WTC11 (cell line): ENCODE measurements around the gene NBEA. TPM values are rescaled to one million over a fixed set of nuclear protein-coding genes. Genes with fewer than 3 reads are reported as not detected.

Source experiments
- ATAC-seq: fragments of 200-7000 bp; cut with Tn5 transposase; 2 replicates; pipeline ENCODE4 v1.10.0; 2021; ENCODE audit warnings: mild to moderate bottlenecking, moderate library complexity
- CTCF ChIA-PET: fragments of 300-600 bp; sonication (Branson Sonifier 250); formaldehyde crosslinking; loops from one replicate; lab custom pipeline; 2021; ENCODE audit warnings: antibody characterized with exemption; lab: Charles Lee
- POLR2A ChIA-PET: fragments of 350-600 bp; sonication (Branson Sonifier 250); formaldehyde crosslinking; loops from one replicate; lab custom pipeline; 2021; ENCODE audit warnings: antibody characterized with exemption; lab: Charles Lee
- DNase-seq: peaks from one replicate; pipeline ENCODE4 v3.0.0; 2021; ENCODE audit warnings: low spot score
- H3K27ac Mint-ChIP-seq: 2 replicates; pipeline ENCODE4 v1.8.0; 2021; ENCODE audit warnings: mixed read lengths
- H3K27me3 Mint-ChIP-seq: 2 replicates; pipeline ENCODE4 v1.8.0; 2021; ENCODE audit warnings: low read depth, mild to moderate bottlenecking, moderate library complexity, mixed read lengths
- H3K36me3 Mint-ChIP-seq: 2 replicates; pipeline ENCODE4 v1.8.0; 2021; ENCODE audit warnings: mixed read lengths
- H3K4me1 Mint-ChIP-seq: 2 replicates; pipeline ENCODE4 v1.8.0; 2022; ENCODE audit warnings: mixed read lengths
- H3K4me3 Mint-ChIP-seq: 2 replicates; pipeline ENCODE4 v1.8.0; 2021; ENCODE audit warnings: mild to moderate bottlenecking, moderate library complexity, mixed read lengths
- H3K9me3 Mint-ChIP-seq: 2 replicates; pipeline ENCODE4 v1.8.0; 2021; ENCODE audit warnings: mixed read lengths
- FOXP1 ChIP-seq: sonication (generic); formaldehyde crosslinking; IDR thresholded peaks from 2 replicates; pipeline ENCODE4 v1.8.0; 2022; ENCODE audit warnings: missing genetic modification reagents, mild to moderate bottlenecking, moderate library complexity, borderline replicate concordance
- GABPB1 ChIP-seq: sonication (generic); formaldehyde crosslinking; IDR thresholded peaks from 2 replicates; pipeline ENCODE4 v1.8.1; 2023; ENCODE audit warnings: mild to moderate bottlenecking, missing genetic modification reagents
- GRHL2 ChIP-seq: fragments of 250-450 bp; sonication (Bioruptor Pico); IDR thresholded peaks from 2 replicates; pipeline ENCODE4 v1.8.0; 2022; ENCODE audit warnings: mild to moderate bottlenecking, moderate library complexity; ENCODE audit not compliant: insufficient replicate concordance, severe bottlenecking
- JUN ChIP-seq: sonication (generic); formaldehyde crosslinking; IDR thresholded peaks from 2 replicates; pipeline ENCODE4 v1.8.0; 2023; ENCODE audit warnings: mild to moderate bottlenecking, missing genetic modification reagents
- MYBL2 ChIP-seq: sonication (generic); formaldehyde crosslinking; IDR thresholded peaks from 2 replicates; pipeline ENCODE4 v1.8.1; 2023; ENCODE audit warnings: mild to moderate bottlenecking, moderate library complexity, missing genetic modification reagents
- NFATC4 ChIP-seq: fragments of 250-450 bp; sonication (Bioruptor Pico); IDR thresholded peaks from 2 replicates; pipeline ENCODE4 v1.9.0; 2021; ENCODE audit warnings: mild to moderate bottlenecking
- RORB ChIP-seq: fragments of 250-450 bp; sonication (Bioruptor Pico); IDR thresholded peaks from 2 replicates; pipeline ENCODE4 v1.9.0; 2021; ENCODE audit warnings: mild to moderate bottlenecking
- SP1 ChIP-seq: sonication (generic); formaldehyde crosslinking; conservative IDR thresholded peaks from 2 replicates; pipeline ENCODE4 v1.8.1; 2022; ENCODE audit warnings: missing genetic modification reagents
- TEAD4 ChIP-seq: sonication (generic); formaldehyde crosslinking; IDR thresholded peaks from 2 replicates; pipeline ENCODE4 v1.8.0; 2022; ENCODE audit warnings: mild to moderate bottlenecking, missing genetic modification reagents
- ZNF121 ChIP-seq: sonication (generic); formaldehyde crosslinking; IDR thresholded peaks from 2 replicates; pipeline ENCODE4 v1.8.0; 2023; ENCODE audit warnings: missing genetic modification reagents
- ZNF219 ChIP-seq: sonication (generic); formaldehyde crosslinking; IDR thresholded peaks from 2 replicates; pipeline ENCODE4 v1.8.0; 2023; ENCODE audit warnings: missing genetic modification reagents, mild to moderate bottlenecking, borderline replicate concordance
- ZNF423 ChIP-seq: fragments of 250-450 bp; sonication (Bioruptor Pico); IDR thresholded peaks from 2 replicates; pipeline ENCODE4 v2.1.2; 2022; ENCODE audit warnings: mild to moderate bottlenecking, moderate library complexity
- total RNA-seq: library from RNA; stranded (reverse); gene quantifications from 3 replicates; pipeline ENCODE4 v1.2.3, GENCODE V29; 2021
- TF ChIP-seq, protein P1 (sequence below): fragments of 250-450 bp; sonication (Bioruptor Pico); IDR thresholded peaks from 2 replicates; pipeline ENCODE4 v1.9.0; 2021; ENCODE audit warnings: mild to moderate bottlenecking
- TF ChIP-seq, protein P2 (sequence below): sonication (generic); formaldehyde crosslinking; IDR thresholded peaks from 2 replicates; pipeline ENCODE4 v1.8.1; 2023; ENCODE audit warnings: mild to moderate bottlenecking, missing genetic modification reagents
- TF ChIP-seq, protein P3 (sequence below): sonication (generic); formaldehyde crosslinking; IDR thresholded peaks from 2 replicates; pipeline ENCODE4 v1.8.0; 2023; ENCODE audit warnings: missing genetic modification reagents
- TF ChIP-seq, protein P4 (sequence below): sonication (generic); formaldehyde crosslinking; IDR thresholded peaks from 2 replicates; pipeline ENCODE4 v1.8.1; 2022; ENCODE audit warnings: mild to moderate bottlenecking, missing genetic modification reagents, moderate library complexity, borderline replicate concordance
- TF ChIP-seq, protein P5 (sequence below): fragments of 250-450 bp; sonication (Bioruptor Pico); IDR thresholded peaks from 2 replicates; pipeline ENCODE4 v1.9.0; 2021; ENCODE audit warnings: mild to moderate bottlenecking
- TF ChIP-seq, protein P6 (sequence below): fragments of 250-450 bp; sonication (Bioruptor Pico); IDR thresholded peaks from 2 replicates; pipeline ENCODE4 v1.9.0; 2021; ENCODE audit warnings: moderate library complexity, mild to moderate bottlenecking, inconsistent platforms, borderline replicate concordance
- TF ChIP-seq, protein P7 (sequence below): sonication (generic); formaldehyde crosslinking; IDR thresholded peaks from 2 replicates; pipeline ENCODE4 v1.8.1; 2022; ENCODE audit warnings: mild to moderate bottlenecking, moderate library complexity, missing genetic modification reagents
- TF ChIP-seq, protein P8 (sequence below): sonication (generic); formaldehyde crosslinking; IDR thresholded peaks from 2 replicates; pipeline ENCODE4 v1.8.1; 2022; ENCODE audit warnings: low read depth, mild to moderate bottlenecking, moderate library complexity, missing genetic modification reagents, borderline replicate concordance
- TF ChIP-seq, protein P9 (sequence below): sonication (generic); formaldehyde crosslinking; IDR thresholded peaks from 2 replicates; pipeline ENCODE4 v1.8.0; 2022; ENCODE audit warnings: mild to moderate bottlenecking, missing genetic modification reagents

Gene NBEA
- total RNA-seq, 1 experiment from 2014 or later: 20.9 TPM

DNA sequence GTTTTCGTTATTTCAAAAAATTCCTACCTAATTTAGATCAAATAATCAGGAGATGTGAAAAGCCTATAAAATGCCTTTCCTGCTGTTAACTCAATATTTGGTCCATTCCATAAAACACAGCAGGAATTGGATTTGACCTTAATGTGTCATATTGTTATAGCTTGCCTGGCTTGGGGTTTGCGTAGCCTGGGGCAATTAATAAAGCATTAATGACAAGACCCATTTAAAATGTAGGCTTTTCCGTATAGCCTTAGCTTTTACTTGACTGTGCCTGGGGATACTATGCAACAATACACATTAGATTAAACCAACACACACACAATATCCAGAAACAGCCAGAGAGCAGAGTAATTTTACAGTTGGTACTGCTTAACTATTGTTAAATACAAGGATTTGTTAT lies 651.6 kb downstream of the NBEA start:
- ChIA-PET POLR2A (no interaction called here), CTCF (interaction anchor here (0.9 kb wide), 1 partner anchor 196 kb away, joined by 3 read pairs; no protein-coding TSS in a partner anchor)
- Mint-ChIP-seq H3K4me1 (peaks cover 15% of the 10 kb centered on the region), H3K27me3 (no peaks in the 10 kb centered on the region), H3K27ac (no peak overlapping the region), H3K9me3 (no peaks in the 10 kb centered on the region), H3K4me3 (no peak overlapping the region), H3K36me3 (no peaks in the 10 kb centered on the region)
- ATAC-seq (no peak), DNase-seq (no peak)
- TF ChIP-seq MYBL2 (CRISPR knock-in tag): no peak

DNA sequence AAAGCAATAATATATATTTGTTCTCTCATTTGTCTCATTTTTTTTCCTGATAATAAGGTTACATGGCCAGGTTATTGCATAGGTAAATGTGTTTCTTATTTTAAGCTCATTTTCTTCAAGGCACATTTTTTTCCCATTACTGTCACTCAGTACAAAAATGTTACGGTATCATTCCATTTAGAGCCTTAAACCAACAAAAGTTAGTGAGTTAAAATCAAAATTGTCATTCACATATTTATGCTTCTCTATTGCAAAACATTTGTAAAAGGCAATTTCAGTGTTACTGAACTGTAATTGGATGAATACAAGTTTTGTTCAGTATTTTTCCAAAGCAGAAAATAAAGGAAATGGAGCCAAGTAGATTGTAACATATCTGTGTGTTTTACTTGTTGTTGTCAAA lies 652.0 kb downstream of the NBEA start:
- Mint-ChIP-seq H3K4me3 (no peak overlapping the region), H3K9me3 (no peaks in the 10 kb centered on the region), H3K27ac (no peak overlapping the region), H3K4me1 (peaks cover 19% of the 10 kb centered on the region), H3K27me3 (no peaks in the 10 kb centered on the region), H3K36me3 (no peaks in the 10 kb centered on the region)
- DNase-seq (no peak), ATAC-seq (no peak)
- TF ChIP-seq, protein P1, sequence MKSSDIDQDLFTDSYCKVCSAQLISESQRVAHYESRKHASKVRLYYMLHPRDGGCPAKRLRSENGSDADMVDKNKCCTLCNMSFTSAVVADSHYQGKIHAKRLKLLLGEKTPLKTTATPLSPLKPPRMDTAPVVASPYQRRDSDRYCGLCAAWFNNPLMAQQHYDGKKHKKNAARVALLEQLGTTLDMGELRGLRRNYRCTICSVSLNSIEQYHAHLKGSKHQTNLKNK: no peak
- TF ChIP-seq SP1 (CRISPR knock-in tag) (no peak), TEAD4 (no peak), JUN (CRISPR knock-in tag) (no peak)
- TF ChIP-seq, protein P2, sequence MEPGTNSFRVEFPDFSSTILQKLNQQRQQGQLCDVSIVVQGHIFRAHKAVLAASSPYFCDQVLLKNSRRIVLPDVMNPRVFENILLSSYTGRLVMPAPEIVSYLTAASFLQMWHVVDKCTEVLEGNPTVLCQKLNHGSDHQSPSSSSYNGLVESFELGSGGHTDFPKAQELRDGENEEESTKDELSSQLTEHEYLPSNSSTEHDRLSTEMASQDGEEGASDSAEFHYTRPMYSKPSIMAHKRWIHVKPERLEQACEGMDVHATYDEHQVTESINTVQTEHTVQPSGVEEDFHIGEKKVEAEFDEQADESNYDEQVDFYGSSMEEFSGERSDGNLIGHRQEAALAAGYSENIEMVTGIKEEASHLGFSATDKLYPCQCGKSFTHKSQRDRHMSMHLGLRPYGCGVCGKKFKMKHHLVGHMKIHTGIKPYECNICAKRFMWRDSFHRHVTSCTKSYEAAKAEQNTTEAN (CRISPR knock-in tag): no peak
- TF ChIP-seq, protein P3, sequence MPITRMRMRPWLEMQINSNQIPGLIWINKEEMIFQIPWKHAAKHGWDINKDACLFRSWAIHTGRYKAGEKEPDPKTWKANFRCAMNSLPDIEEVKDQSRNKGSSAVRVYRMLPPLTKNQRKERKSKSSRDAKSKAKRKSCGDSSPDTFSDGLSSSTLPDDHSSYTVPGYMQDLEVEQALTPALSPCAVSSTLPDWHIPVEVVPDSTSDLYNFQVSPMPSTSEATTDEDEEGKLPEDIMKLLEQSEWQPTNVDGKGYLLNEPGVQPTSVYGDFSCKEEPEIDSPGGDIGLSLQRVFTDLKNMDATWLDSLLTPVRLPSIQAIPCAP: no peak
- TF ChIP-seq, protein P4, sequence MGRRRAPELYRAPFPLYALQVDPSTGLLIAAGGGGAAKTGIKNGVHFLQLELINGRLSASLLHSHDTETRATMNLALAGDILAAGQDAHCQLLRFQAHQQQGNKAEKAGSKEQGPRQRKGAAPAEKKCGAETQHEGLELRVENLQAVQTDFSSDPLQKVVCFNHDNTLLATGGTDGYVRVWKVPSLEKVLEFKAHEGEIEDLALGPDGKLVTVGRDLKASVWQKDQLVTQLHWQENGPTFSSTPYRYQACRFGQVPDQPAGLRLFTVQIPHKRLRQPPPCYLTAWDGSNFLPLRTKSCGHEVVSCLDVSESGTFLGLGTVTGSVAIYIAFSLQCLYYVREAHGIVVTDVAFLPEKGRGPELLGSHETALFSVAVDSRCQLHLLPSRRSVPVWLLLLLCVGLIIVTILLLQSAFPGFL (CRISPR knock-in tag): no peak
- TF ChIP-seq, protein P5, sequence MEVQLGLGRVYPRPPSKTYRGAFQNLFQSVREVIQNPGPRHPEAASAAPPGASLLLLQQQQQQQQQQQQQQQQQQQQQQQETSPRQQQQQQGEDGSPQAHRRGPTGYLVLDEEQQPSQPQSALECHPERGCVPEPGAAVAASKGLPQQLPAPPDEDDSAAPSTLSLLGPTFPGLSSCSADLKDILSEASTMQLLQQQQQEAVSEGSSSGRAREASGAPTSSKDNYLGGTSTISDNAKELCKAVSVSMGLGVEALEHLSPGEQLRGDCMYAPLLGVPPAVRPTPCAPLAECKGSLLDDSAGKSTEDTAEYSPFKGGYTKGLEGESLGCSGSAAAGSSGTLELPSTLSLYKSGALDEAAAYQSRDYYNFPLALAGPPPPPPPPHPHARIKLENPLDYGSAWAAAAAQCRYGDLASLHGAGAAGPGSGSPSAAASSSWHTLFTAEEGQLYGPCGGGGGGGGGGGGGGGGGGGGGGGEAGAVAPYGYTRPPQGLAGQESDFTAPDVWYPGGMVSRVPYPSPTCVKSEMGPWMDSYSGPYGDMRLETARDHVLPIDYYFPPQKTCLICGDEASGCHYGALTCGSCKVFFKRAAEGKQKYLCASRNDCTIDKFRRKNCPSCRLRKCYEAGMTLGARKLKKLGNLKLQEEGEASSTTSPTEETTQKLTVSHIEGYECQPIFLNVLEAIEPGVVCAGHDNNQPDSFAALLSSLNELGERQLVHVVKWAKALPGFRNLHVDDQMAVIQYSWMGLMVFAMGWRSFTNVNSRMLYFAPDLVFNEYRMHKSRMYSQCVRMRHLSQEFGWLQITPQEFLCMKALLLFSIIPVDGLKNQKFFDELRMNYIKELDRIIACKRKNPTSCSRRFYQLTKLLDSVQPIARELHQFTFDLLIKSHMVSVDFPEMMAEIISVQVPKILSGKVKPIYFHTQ: no peak
- ChIA-PET POLR2A (no interaction called here), CTCF (interaction anchor here (0.9 kb wide), 1 partner anchor 195 kb away, joined by 3 read pairs; no protein-coding TSS in a partner anchor)

DNA sequence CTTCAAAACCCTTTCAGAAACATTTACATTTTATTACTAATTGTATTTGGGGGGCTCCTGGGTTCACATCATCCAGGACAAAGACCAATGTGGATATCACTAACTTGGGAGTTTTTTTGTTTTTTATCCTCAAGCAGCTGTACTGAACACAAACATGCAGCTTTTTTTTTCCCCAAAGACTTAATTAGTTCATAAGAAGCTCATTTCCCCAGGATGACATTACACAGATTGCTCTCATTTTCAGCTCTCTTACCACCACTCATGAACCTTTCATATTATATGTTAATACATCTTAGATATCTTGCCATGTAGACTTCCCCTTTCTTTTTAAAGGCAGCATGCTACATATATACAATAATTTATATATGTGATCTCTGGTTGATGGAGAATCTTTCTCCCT lies 653.1 kb downstream of the NBEA start:
- H3K27me3 Mint-ChIP-seq: no peaks in the 10 kb centered on the region
- DNase-seq: no peak
- H3K9me3 Mint-ChIP-seq: no peaks in the 10 kb centered on the region
- peaks cover 29% of the 10 kb centered on the region for H3K4me1 Mint-ChIP-seq
- H3K27ac Mint-ChIP-seq: no peak overlapping the region
- TF ChIP-seq, protein P6, sequence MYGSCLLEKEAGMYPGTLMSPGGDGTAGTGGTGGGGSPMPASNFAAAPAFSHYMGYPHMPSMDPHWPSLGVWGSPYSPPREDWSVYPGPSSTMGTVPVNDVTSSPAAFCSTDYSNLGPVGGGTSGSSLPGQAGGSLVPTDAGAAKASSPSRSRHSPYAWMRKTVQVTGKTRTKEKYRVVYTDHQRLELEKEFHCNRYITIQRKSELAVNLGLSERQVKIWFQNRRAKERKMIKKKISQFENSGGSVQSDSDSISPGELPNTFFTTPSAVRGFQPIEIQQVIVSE (CRISPR knock-in tag): no peak
- TF ChIP-seq, protein P4 (CRISPR knock-in tag): no peak
- TF ChIP-seq NFATC4 (CRISPR knock-in tag): no peak
- TF ChIP-seq RORB (CRISPR knock-in tag): no peak
- TF ChIP-seq JUN (CRISPR knock-in tag): no peak
- no peak for TF ChIP-seq GABPB1 (CRISPR knock-in tag)
- TF ChIP-seq ZNF219 (CRISPR knock-in tag): no peak
- TF ChIP-seq, protein P7, sequence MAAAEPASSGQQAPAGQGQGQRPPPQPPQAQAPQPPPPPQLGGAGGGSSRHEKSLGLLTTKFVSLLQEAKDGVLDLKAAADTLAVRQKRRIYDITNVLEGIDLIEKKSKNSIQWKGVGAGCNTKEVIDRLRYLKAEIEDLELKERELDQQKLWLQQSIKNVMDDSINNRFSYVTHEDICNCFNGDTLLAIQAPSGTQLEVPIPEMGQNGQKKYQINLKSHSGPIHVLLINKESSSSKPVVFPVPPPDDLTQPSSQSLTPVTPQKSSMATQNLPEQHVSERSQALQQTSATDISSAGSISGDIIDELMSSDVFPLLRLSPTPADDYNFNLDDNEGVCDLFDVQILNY (CRISPR knock-in tag): no peak
- TF ChIP-seq ZNF121: no peak
- TF ChIP-seq, protein P8, sequence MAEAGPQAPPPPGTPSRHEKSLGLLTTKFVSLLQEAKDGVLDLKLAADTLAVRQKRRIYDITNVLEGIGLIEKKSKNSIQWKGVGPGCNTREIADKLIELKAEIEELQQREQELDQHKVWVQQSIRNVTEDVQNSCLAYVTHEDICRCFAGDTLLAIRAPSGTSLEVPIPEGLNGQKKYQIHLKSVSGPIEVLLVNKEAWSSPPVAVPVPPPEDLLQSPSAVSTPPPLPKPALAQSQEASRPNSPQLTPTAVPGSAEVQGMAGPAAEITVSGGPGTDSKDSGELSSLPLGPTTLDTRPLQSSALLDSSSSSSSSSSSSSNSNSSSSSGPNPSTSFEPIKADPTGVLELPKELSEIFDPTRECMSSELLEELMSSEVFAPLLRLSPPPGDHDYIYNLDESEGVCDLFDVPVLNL (CRISPR knock-in tag): no peak
- TF ChIP-seq, protein P9, sequence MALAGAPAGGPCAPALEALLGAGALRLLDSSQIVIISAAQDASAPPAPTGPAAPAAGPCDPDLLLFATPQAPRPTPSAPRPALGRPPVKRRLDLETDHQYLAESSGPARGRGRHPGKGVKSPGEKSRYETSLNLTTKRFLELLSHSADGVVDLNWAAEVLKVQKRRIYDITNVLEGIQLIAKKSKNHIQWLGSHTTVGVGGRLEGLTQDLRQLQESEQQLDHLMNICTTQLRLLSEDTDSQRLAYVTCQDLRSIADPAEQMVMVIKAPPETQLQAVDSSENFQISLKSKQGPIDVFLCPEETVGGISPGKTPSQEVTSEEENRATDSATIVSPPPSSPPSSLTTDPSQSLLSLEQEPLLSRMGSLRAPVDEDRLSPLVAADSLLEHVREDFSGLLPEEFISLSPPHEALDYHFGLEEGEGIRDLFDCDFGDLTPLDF (CRISPR knock-in tag): no peak
- no peak for TF ChIP-seq GRHL2 (CRISPR knock-in tag)
- no peak for TF ChIP-seq FOXP1
- no peak for TF ChIP-seq ZNF423 (CRISPR knock-in tag)
- TF ChIP-seq, all 79 proteins: peak for 0
- H3K36me3 Mint-ChIP-seq: no peaks in the 10 kb centered on the region
- ChIA-PET POLR2A (no interaction called here), CTCF (no interaction called here)
- no peak for ATAC-seq
- no peak overlapping the region for H3K4me3 Mint-ChIP-seq
